WERI-Rb-1 (cell line): Measurements from ENCODE around the gene SBF1.

Experiments
- DNase-seq: peaks from one replicate; pipeline ENCODE4 v3.0.0-alpha.2; 2020
- H3K27ac ChIP-seq: fragments of 250-450 bp; sonication (Bioruptor Pico); 2 replicates; pipeline ENCODE4 v1.5.1; 2020; ENCODE audit warnings: mild to moderate bottlenecking, moderate library complexity
- H3K27me3 ChIP-seq: fragments of 250-450 bp; sonication (Bioruptor Pico); 2 replicates; pipeline ENCODE4 v1.5.1; 2021; ENCODE audit warnings: mild to moderate bottlenecking, low read depth, moderate library complexity; ENCODE audit not compliant: insufficient read depth, severe bottlenecking
- H3K36me3 ChIP-seq: fragments of 250-450 bp; sonication (Bioruptor Pico); 2 replicates; pipeline ENCODE4 v1.5.1; 2020; ENCODE audit warnings: mild to moderate bottlenecking, moderate library complexity
- H3K4me3 ChIP-seq: 2 replicates; pipeline ENCODE4 v1.5.1; 2011; ENCODE audit warnings: low read depth, mild to moderate bottlenecking, control low read depth, low read length
- H3K9me3 ChIP-seq: fragments of 250-450 bp; sonication (Bioruptor Pico); 2 replicates; pipeline ENCODE4 v1.5.1; 2021; ENCODE audit warnings: mild to moderate bottlenecking, moderate library complexity; ENCODE audit not compliant: severe bottlenecking
- TF ChIP-seq, protein P1 (sequence below): IDR thresholded peaks from 2 replicates; pipeline ENCODE4 v1.5.1; 2011; ENCODE audit warnings: low read depth, mild to moderate bottlenecking, control low read depth, inconsistent platforms, low read length

Gene SBF1

DNA sequence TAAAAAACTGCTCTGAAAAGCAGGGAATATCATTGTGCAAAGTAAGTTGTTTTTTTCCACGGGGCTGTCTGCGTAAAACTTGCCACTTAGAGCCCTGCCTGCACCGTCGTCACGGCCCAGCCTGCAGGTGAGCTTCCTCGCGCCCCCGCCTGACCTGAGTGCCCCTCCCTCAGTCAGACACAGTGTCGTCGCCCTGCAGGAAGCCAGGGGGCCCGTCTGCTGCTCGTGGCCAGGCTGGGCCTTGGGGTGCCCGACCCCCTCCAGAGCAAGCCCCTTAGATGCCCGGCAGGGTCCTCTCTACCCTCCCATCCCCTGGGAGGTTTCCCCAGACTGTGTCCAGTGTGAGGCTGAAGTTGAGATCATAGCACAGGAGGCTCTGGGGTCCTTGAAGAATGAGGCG, 31.6 kb downstream of the SBF1 start:
- Histone ChIP-seq H3K27me3 (no peaks in the 10 kb centered on the region), H3K9me3 (no peaks in the 10 kb centered on the region), H3K27ac (peak overlapping the region; percentile 12; the same call in 1 of the 2 replicates), H3K36me3 (peaks cover 77% of the 10 kb centered on the region), H3K4me3 (no peak overlapping the region)
- TF ChIP-seq, protein P1, sequence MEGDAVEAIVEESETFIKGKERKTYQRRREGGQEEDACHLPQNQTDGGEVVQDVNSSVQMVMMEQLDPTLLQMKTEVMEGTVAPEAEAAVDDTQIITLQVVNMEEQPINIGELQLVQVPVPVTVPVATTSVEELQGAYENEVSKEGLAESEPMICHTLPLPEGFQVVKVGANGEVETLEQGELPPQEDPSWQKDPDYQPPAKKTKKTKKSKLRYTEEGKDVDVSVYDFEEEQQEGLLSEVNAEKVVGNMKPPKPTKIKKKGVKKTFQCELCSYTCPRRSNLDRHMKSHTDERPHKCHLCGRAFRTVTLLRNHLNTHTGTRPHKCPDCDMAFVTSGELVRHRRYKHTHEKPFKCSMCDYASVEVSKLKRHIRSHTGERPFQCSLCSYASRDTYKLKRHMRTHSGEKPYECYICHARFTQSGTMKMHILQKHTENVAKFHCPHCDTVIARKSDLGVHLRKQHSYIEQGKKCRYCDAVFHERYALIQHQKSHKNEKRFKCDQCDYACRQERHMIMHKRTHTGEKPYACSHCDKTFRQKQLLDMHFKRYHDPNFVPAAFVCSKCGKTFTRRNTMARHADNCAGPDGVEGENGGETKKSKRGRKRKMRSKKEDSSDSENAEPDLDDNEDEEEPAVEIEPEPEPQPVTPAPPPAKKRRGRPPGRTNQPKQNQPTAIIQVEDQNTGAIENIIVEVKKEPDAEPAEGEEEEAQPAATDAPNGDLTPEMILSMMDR, result no peak
- no peak for DNase-seq

DNA sequence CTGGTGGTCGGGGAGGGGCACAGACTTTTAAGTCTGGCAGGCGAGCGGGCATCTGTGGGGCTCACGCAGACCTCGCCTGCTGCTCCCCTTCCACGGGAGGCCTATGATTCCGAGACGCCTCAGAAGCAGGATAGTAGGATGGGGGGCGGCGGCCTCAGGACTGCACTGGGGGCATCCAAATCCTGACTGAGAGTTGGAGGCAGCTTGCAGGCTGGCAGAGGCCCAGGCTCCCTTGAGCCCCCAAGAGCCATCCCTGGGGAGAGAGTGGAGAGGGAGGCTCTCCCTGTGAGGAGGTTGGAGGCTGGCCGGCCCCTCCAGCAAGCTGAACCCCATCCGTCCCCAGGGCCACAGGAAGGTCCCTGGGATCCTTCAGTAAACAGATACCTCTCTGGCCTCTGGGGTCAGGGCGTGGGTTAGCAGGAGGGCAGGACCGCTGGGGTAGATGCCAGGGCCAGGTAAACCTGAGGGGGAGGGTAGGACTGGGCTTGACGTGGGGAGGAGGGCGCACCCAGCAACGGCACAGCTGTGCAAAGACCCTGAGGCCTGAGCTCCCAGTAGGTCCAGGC, 33.3 kb downstream of the SBF1 start:
- Histone ChIP-seq H3K36me3 (peaks cover 65% of the 10 kb centered on the region), H3K4me3 (no peak overlapping the region), H3K27ac (no peak overlapping the region), H3K9me3 (no peaks in the 10 kb centered on the region), H3K27me3 (no peaks in the 10 kb centered on the region)
- DNase-seq, result no peak
- TF ChIP-seq, protein P1, result no peak

DNA sequence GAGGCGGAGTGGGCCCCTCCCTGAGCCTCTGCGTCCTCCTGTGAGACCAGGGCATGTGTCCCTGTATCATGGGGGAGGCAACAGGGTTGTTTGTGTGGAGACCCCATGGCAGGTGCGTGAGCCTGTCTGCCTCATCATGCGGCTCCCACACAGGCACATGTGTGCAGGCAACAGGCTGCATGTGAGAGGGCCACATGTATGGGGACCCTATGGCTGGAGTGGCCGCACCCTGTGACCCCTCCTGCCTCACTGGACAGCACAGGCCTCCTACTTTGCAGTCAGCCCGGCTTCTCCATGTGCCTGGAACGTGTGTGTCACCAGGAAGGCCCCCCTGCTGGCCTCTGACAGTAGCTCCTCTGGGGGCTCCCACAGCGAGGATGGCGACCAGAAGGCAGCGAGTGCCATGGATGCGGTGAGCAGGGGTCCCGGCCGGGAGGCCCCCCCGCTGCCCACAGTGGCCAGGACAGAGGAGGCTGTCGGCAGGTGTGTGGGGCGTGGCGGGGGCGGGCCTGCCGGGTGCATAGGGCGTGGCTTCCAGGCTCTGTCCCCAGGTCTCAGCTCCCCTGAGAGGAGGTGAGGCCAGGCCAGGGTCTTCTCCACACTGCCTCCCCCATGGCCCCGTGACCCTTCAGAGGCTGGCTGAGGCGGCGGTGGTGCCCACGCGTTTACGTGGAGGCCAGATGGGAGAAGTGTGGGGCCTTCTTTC, 34.1 kb downstream of the SBF1 start:
- TF ChIP-seq, protein P1, result no peak
- no peaks in the 10 kb centered on the region for H3K27me3 ChIP-seq
- DNase-seq, result no peak
- no peaks in the 10 kb centered on the region for H3K9me3 ChIP-seq
- H3K27ac ChIP-seq, result no peak overlapping the region
- peaks cover 59% of the 10 kb centered on the region for H3K36me3 ChIP-seq
- H3K4me3 ChIP-seq, result no peak overlapping the region

DNA sequence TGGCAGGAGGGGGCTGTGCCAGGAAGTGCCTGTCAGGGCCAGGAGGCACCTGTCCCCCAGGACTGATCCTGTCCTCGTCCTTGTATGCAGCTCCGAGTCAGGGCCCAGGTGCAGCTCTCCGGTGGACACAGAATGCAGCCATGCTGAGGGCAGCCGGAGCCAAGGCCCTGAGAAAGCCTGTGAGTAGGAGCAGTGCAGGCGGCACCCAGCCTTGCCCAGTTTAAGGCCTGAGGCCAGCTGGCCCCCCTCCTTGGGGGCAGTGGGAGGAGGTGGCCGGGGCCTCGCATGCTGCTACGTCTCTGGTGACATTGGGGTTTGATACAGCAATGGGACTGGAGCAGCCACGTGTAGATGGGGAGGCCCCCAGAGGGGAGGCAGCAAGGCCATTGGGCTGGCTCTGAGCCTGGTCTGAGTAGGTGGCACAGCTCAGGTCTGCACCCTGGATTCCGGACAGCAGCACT, 34.9 kb downstream of the SBF1 start:
- H3K27me3 ChIP-seq, result no peaks in the 10 kb centered on the region
- H3K4me3 ChIP-seq, result no peak overlapping the region
- DNase-seq, result no peak
- TF ChIP-seq, protein P1, result no peak
- H3K9me3 ChIP-seq, result no peaks in the 10 kb centered on the region
- H3K36me3 ChIP-seq, result peaks cover 55% of the 10 kb centered on the region
- no peak overlapping the region for H3K27ac ChIP-seq

DNA sequence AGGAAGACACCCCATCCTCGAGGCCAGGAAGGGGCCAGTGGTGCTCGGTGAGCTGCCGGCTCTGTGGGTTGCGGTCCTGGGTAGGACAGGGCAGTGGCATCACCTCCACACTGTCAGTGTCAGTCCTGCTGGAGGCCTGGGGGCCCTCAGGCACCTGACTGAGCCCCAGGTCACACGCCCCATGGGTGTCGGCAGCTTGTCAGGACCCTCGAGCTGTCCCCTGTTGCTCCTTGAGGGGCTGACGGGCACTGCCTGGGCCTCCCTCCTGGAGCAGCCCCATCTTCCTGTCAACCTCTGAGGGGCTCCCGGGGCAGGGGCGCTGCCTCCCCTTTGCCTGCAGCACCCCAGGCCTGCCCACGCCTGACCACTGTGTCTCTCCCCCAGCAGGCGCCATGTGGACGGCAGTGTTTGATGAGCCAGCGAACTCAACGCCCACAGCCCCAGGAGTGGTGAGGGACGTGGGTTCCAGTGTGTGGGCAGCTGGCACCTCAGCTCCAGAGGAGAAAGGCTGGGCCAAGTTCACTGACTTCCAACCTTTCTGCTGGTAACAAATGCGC, 35.4 kb downstream of the SBF1 start:
- no peak overlapping the region for H3K4me3 ChIP-seq
- no peak overlapping the region for H3K27ac ChIP-seq
- no peak for DNase-seq
- H3K27me3 ChIP-seq, result no peaks in the 10 kb centered on the region
- TF ChIP-seq, protein P1, result no peak
- H3K36me3 ChIP-seq, result peaks cover 53% of the 10 kb centered on the region
- H3K9me3 ChIP-seq, result no peaks in the 10 kb centered on the region
